ENCODE measurements around the gene PROZ.

- TF ChIP-seq EZH2 (IDR thresholded peaks at IDR 0.05; ENCODE audit: insufficient read depth, poor library complexity, severe bottlenecking), result no peak
- no peak for TF ChIP-seq EZH2phosphoT487 (IDR thresholded peaks at IDR 0.05; ENCODE audit: insufficient read depth, low read depth)
These were observed 49.0 kb downstream of the PROZ start for GRCh38 chr13:113207460-113207859.
